Nephron progenitor cell (in vitro differentiated cells): ENCODE results near the gene CDYL.
A peak's percentile ranks its signal among the peaks of the same experiment; 100 is the strongest.

Source experiments
- DNase-seq: peaks from one replicate; pipeline ENCODE4 v3.0.0; 2021
- H3K27ac Mint-ChIP-seq: 2 replicates; pipeline ENCODE4 v1.8.0; 2021; ENCODE audit warnings: mild to moderate bottlenecking, moderate library complexity, mixed read lengths
- H3K27me3 Mint-ChIP-seq: 2 replicates; pipeline ENCODE4 v1.8.0; 2021; ENCODE audit warnings: mild to moderate bottlenecking, low read depth, mixed read lengths; ENCODE audit not compliant: poor library complexity
- H3K36me3 Mint-ChIP-seq: 2 replicates; pipeline ENCODE4 v1.8.0; 2021; ENCODE audit warnings: low read depth, mixed read lengths
- H3K4me1 Mint-ChIP-seq: 2 replicates; pipeline ENCODE4 v1.8.0; 2021; ENCODE audit warnings: mixed read lengths
- H3K4me3 Mint-ChIP-seq: 2 replicates; pipeline ENCODE4 v1.8.0; 2021; ENCODE audit warnings: mild to moderate bottlenecking, moderate library complexity, mixed read lengths
- H3K9me3 Mint-ChIP-seq: 2 replicates; pipeline ENCODE4 v1.8.0; 2021; ENCODE audit warnings: mild to moderate bottlenecking, moderate library complexity, mixed read lengths
- TF ChIP-seq, protein P1 (sequence below): fragments of 200-600 bp; sonication (generic); IDR thresholded peaks from 2 replicates; pipeline ENCODE4 v1.5.0; 2021; ENCODE audit warnings: antibody characterized with exemption

The CDYL gene

DNA sequence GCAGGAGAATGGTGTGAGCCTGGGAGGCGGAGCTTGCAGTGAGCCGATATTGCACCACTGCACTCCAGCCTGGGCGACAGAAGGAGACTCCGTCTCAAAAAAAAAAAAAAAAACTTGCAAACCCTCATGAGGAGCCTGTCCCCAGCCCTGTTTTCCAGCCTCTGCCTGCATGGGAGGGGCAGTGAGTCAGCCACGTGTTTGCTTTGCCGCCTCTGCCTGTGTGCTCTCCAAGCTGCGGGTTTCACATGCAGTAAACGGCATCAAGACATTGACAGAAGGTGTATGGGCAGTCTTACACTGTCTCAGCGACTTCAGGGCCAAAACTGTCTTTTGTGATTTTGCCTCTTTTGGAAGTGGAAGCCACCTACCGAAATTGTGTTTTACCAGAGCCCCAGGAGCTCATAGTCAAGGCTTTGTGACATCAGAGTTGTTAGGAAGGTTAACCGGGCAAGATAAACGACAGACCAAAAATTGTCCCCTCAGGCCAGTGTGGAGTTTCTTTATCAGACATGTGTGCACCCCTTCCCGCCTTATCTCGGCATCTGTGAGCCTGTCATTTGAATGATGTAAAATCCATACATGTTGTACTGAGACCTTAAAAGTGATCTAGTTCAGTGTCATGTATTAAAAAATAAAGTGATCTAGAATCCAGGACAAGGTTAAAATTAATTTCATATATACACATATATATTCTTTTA, 174.8 kb downstream of the CDYL start:
- Mint-ChIP-seq H3K36me3 (peaks cover 69% of the 10 kb centered on the region), H3K4me1 (peaks cover 25% of the 10 kb centered on the region)

GRCh38 chr6:4953440-4953839, 177.2 kb downstream of the CDYL start:
- Mint-ChIP-seq H3K4me3 (no peak overlapping the region), H3K27ac (peak overlapping the region; percentile 57), H3K27me3 (no peaks in the 10 kb centered on the region), H3K9me3 (no peaks in the 10 kb centered on the region), H3K4me1 (peaks cover 18% of the 10 kb centered on the region), H3K36me3 (peaks cover 73% of the 10 kb centered on the region)
- DNase-seq, result no peak
- TF ChIP-seq, protein P1, sequence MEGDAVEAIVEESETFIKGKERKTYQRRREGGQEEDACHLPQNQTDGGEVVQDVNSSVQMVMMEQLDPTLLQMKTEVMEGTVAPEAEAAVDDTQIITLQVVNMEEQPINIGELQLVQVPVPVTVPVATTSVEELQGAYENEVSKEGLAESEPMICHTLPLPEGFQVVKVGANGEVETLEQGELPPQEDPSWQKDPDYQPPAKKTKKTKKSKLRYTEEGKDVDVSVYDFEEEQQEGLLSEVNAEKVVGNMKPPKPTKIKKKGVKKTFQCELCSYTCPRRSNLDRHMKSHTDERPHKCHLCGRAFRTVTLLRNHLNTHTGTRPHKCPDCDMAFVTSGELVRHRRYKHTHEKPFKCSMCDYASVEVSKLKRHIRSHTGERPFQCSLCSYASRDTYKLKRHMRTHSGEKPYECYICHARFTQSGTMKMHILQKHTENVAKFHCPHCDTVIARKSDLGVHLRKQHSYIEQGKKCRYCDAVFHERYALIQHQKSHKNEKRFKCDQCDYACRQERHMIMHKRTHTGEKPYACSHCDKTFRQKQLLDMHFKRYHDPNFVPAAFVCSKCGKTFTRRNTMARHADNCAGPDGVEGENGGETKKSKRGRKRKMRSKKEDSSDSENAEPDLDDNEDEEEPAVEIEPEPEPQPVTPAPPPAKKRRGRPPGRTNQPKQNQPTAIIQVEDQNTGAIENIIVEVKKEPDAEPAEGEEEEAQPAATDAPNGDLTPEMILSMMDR, result no peak

More for the DNA sequence above, 174.8 kb downstream of the CDYL start:
- TF ChIP-seq, protein P1, result no peak
- H3K9me3 Mint-ChIP-seq, result no peaks in the 10 kb centered on the region
- no peak overlapping the region for H3K4me3 Mint-ChIP-seq
- H3K27me3 Mint-ChIP-seq, result no peaks in the 10 kb centered on the region
- DNase-seq, result no peak
- H3K27ac Mint-ChIP-seq, result no peak overlapping the region

DNA sequence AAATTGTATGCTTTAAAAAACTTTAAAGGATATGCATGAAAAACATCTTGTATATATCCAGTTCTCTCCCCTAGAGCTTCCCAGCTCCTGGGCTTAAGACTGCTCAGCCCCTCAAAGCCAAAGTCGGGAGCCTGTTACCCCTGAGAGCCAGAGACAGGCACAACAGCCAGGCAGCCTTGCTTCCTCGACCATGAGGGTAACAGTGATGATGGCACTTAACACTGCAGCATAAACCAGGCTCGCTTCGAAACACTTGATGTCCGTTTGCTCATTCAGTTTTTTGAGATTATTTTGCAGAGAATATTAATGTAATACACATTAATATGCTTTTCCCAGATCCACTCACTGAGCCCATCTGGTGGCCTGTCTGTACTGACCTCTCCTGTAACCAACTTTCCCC, 180.4 kb downstream of the CDYL start:
- no peak overlapping the region for H3K4me3 Mint-ChIP-seq
- DNase-seq, result no peak
- H3K4me1 Mint-ChIP-seq, result no peaks in the 10 kb centered on the region
- H3K9me3 Mint-ChIP-seq, result peaks cover 5% of the 10 kb centered on the region
- TF ChIP-seq, protein P1, result no peak
- no peak overlapping the region for H3K27ac Mint-ChIP-seq
- no peaks in the 10 kb centered on the region for H3K27me3 Mint-ChIP-seq
- peaks cover 42% of the 10 kb centered on the region for H3K36me3 Mint-ChIP-seq

DNA sequence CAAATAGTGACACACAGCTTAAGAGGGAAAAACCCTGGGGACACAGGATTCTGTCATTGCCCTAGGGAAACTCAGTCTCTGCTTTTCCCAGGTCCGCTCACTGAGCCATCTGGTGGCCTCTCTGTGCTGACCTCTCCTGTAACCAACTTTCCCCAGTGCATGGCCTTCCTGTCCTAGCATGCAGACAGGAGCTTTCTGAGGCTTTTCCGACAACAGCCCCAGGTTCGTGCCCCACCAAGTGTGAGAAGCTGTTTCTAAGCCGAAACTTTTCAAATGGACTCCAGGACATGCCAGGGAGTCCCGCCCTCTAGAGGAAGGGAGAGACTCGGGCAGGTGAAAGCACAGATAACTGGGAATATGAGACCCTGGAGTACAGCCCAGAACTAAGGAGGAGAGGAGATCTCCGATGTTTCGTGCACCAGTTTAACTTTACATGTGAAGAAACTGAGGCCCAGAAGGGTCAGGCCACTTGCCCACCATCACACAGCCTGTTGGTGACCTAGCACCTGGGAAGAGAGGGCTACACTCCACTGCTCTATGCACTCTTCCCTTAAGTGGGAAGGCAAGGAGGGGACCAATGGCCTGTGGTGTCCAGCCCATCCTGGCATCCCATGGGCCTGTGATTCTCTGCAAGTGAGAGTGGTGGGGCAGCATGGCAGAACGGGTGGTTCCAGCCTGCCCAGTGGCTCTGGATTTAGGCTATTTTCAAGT, 181.5 kb downstream of the CDYL start:
- Mint-ChIP-seq H3K9me3 (peaks cover 5% of the 10 kb centered on the region), H3K27ac (no peak overlapping the region), H3K27me3 (no peaks in the 10 kb centered on the region), H3K36me3 (peaks cover 32% of the 10 kb centered on the region), H3K4me1 (no peaks in the 10 kb centered on the region), H3K4me3 (no peak overlapping the region)
- TF ChIP-seq, protein P1, result peak; percentile 14
- no peak for DNase-seq

DNA sequence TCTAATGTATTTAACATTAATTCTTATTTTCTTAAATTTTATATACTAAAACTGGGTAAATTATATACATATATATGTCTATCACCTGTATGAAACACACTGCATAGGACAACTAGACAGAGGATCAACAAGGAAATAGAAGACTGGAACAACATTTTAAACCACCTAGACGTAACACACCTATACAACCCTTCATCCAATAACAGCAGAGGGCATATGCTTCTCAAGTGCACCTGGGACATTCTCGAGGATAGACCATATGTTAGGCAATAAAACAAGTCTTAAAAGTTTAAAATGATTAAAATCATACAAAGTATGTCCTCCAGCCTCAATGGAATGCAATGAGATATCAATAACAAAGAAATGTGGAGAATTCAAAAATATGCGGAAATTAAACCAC, 182.4 kb downstream of the CDYL start:
- Mint-ChIP-seq H3K9me3 (peaks cover 5% of the 10 kb centered on the region), H3K27ac (no peak overlapping the region), H3K4me1 (no peaks in the 10 kb centered on the region), H3K36me3 (peaks cover 27% of the 10 kb centered on the region), H3K4me3 (no peak overlapping the region), H3K27me3 (no peaks in the 10 kb centered on the region)
- DNase-seq, result no peak
- TF ChIP-seq, protein P1, result no peak
